Measurements from ENCODE around the gene TLR1.

- TF ChIP-seq CTCF (conservative IDR thresholded peaks at IDR 0.05 in 1 of 2, IDR thresholded peaks at IDR 0.05 in 1 of 2; ENCODE audit: extremely low read depth in 1 of 2, insufficient read depth in 1 of 2, low read depth in 1 of 2, low read length in 2 of 2), result no peak
- TF ChIP-seq EZH2 (IDR thresholded peaks at IDR 0.05; ENCODE audit: borderline replicate concordance, low read length), result no peak
Observed at GRCh38 chr4:38831653-38832052, 27.1 kb upstream of the TLR1 start.

All from mammary epithelial cell (primary cell).